Fibroblast of peridontal ligament (primary cell): ENCODE measurements around the gene CCDC15.
A peak's percentile ranks its signal among the peaks of the same experiment; 100 is the strongest.
"Not testable (repeated sequence)": the region's sequence is repeated elsewhere in the genome, so short reads cannot be mapped to it uniquely, and the experiment has no call there.

Experiments
- DNase-seq: peaks from one replicate; pipeline ENCODE4 v3.0.0-alpha.2; 2010; ENCODE audit errors: extremely low read depth

The CCDC15 gene

GRCh38 chr11:125081098-125081798 lies 127.2 kb downstream of the CCDC15 start:
- no peak for DNase-seq

- DNase-seq: no peak
These were observed 128.0 kb downstream of the CCDC15 start for GRCh38 chr11:125082040-125082439.

- peak; percentile 37 for DNase-seq
These were observed 128.8 kb downstream of the CCDC15 start for GRCh38 chr11:125082611-125083311.

- no peak for DNase-seq
These were observed 129.5 kb downstream of the CCDC15 start for GRCh38 chr11:125083312-125084056.

- DNase-seq: no peak
These were observed 130.0 kb downstream of the CCDC15 start for GRCh38 chr11:125084057-125084416.

GRCh38 chr11:125084761-125085231 lies 130.8 kb downstream of the CCDC15 start:
- DNase-seq: no peak

GRCh38 chr11:125085301-125086081 lies 131.5 kb downstream of the CCDC15 start:
- DNase-seq: no peak

- no peak for DNase-seq
These were observed 132.8 kb downstream of the CCDC15 start for GRCh38 chr11:125086633-125087296.

- DNase-seq: no peak
These were observed 134.1 kb downstream of the CCDC15 start for GRCh38 chr11:125088123-125088522.

- DNase-seq: no peak
These were observed 134.8 kb downstream of the CCDC15 start for GRCh38 chr11:125088576-125089455.

GRCh38 chr11:125089481-125089880 lies 135.5 kb downstream of the CCDC15 start:
- DNase-seq: not testable (repeated sequence)

- DNase-seq: not testable (repeated sequence)
These were observed 136.1 kb downstream of the CCDC15 start for GRCh38 chr11:125090151-125090550.

- DNase-seq: no peak
These were observed 136.8 kb downstream of the CCDC15 start for GRCh38 chr11:125090816-125091215.
